Endometrial microvascular endothelial cells (primary cell): ENCODE data around the gene CERK. TPM values are rescaled to one million over a fixed set of nuclear protein-coding genes. Genes with fewer than 3 reads are reported as not detected.

Experiments used
- in situ Hi-C: cut with HindIII; loops from 2 replicates; pipeline ENCODE4 v1.10.0; 2017; ENCODE audit warnings: low sequenced_read_pairs, low pct_unique_long_range_greater_than_20kb; ENCODE audit errors: inconsistent ontology term
- total RNA-seq: library from RNA; depleted of rRNA; stranded (reverse); fragments of >200 nt; gene quantifications from one replicate; pipeline ENCODE4 v1.2.3, GENCODE V29; 2015; ENCODE audit errors: inconsistent ontology term

CERK gene
- total RNA-seq, 1 donor from 2014 or later, result 52.6 TPM

DNA sequence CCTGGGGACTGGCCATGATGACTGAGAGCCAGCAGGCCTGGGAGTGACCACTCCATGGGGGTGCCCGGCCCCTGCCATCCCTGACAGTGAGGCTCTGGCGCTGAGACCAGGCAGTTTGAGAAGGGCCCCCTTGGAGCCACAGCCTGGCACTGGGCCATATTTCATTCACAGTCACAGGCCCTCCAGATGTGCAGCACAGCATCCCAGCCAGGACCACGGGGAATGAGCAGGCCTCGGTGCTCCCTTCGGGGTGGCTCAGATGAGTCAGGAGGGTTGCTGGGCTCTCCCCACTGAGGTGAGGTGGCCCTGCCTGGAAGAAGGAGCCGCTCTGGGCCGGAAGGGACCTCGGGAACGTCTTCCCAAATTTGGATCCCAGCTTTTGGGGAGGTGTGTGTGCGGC lies 64.8 kb downstream of the CERK start:
- in situ Hi-C loops, result no loop called here

- in situ Hi-C loops, result no loop called here
These were observed 65.3 kb downstream of the CERK start for GRCh38 chr22:46672731-46673130.

GRCh38 chr22:46671824-46672432 lies 66.1 kb downstream of the CERK start:
- in situ Hi-C loops, result no loop called here

DNA sequence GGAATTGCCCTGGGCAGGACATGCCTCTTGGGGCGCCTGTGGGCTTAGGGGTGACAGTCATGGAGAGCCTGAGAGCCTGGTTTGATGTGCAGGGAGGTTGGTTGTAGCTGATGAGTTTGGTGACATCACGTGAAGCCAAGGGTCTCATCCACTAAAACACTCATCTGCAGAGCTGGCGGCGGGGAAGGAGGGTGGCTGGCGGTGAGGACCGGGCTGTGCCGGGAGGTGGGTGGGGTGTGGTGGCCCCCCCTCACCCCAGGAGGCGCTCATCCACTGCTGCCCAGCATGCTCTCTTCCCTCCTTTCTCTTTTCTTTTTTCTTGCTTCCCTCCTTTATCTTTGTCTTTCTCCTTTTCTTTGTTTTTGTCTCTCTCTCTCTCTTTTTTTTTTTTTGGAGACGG lies 68.9 kb downstream of the CERK start:
- in situ Hi-C loops, result no loop called here

- in situ Hi-C loops, result no loop called here
These were observed 69.9 kb downstream of the CERK start for GRCh38 chr22:46668116-46668515.

GRCh38 chr22:46667245-46667623 lies 70.8 kb downstream of the CERK start:
- in situ Hi-C loops, result no loop called here

- in situ Hi-C loops, result no loop called here
These were observed 71.3 kb downstream of the CERK start for GRCh38 chr22:46666577-46667244.

DNA sequence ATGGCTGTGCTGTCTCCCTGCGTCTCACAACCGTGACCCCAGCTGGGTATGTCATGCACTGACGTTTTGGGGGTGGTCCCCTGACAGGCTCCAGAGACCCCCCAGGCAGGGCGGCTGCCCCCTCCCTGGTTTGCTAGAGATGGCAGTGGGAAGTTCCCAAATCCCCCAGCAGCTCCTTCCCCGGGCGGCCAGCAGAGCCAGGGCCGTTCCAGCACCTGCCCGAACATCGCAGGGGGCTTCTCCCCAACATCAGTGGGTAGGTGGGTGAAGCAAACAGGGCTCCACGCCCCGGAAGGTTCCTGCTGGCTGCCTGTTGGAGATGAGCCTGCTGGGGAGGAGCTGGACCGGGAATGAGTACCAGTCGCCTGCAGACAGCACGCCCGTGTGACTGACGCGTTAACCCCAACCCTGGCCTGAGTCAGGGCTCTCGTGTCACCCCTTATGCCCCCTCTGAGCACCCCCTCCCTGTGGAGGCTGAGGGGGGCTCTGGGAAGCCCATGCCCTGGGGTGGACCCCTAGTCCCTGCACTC lies 72.2 kb downstream of the CERK start:
- in situ Hi-C loops, result no loop called here

- in situ Hi-C loops, result no loop called here
These were observed 72.8 kb downstream of the CERK start for GRCh38 chr22:46665151-46665695.

DNA sequence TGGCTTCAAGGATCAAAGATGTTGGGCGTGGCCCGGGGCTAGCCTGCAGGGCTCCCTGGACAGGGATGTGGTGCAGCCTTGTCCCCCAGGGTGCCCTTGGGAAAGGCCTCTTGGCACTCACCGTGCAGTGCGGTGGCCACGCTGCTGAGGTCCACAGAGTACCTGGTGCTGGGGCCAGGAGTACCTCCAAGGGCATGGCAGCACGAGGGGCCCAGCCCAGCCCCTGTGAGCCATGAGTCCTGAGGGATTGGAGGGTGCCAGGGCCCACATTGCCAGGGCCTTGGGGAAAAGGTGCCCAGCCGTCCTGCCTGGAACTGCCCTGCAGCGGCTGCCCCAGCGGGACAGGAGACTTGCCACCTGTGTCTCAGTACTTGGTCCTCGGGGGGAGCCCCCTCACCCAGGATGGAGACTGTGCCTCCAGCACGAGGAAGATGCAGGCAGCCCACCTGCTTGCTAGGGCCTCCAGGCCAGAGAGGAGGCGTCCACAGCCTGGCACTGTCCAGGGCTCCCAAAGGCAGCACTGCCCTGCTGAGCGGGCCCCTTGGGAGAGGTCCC lies 73.7 kb downstream of the CERK start:
- in situ Hi-C loops, result no loop called here

GRCh38 chr22:46663436-46664100 lies 74.5 kb downstream of the CERK start:
- in situ Hi-C loops, result no loop called here

DNA sequence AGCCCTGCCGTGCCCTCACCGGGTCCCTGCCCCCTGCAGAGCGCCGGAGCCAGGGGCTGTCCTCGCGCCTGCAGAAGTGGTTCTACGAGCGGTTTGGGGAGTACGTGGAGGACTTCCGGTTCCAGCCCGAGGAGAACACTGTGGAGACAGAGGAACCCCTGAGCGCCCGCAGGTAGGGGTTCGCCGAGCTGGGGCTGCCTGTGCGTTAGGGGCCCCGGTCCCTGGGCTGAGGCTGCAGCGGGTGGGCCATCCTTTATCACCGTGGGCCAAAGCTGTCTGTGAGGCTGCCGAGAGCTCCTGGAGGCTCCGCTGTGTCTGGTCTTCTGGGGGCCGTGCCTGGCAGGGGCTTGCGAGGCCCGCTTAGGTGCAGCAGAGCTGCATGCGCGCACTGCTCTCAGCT lies 75.1 kb downstream of the CERK start:
- in situ Hi-C loops, result no loop called here

- in situ Hi-C loops, result no loop called here
These were observed 75.8 kb downstream of the CERK start for GRCh38 chr22:46662226-46662625.

DNA sequence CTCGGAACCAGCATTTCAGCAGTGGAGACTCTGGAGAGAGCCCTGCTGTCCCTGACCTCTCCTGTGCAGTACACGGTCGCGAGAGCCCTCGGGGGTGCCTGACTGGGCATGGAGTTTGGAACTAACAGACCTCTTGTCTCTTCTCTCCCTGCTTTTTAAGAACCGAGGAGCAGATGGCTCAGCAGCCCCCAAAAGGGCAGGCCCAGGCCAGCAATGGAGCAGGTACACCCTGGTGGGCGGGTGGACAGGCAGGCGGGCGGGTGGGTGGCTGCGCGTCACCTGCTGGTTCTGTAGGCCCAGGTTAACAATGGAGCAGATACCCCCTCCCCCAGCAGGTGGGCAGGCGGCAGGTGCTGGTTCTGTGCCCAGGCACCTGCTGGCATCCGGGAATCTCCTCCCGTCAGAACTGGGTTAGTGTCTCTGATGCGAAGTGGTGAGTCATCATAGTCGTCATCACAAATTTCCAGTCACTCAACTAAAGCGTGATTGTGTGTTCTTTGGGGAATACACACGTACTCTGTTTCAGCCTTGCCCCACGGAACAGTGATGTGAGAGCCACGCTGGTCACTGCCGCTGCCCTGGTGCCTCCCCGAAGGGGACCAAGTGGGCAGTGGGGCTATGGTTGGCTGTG lies 76.7 kb downstream of the CERK start:
- in situ Hi-C loops, result no loop called here

DNA sequence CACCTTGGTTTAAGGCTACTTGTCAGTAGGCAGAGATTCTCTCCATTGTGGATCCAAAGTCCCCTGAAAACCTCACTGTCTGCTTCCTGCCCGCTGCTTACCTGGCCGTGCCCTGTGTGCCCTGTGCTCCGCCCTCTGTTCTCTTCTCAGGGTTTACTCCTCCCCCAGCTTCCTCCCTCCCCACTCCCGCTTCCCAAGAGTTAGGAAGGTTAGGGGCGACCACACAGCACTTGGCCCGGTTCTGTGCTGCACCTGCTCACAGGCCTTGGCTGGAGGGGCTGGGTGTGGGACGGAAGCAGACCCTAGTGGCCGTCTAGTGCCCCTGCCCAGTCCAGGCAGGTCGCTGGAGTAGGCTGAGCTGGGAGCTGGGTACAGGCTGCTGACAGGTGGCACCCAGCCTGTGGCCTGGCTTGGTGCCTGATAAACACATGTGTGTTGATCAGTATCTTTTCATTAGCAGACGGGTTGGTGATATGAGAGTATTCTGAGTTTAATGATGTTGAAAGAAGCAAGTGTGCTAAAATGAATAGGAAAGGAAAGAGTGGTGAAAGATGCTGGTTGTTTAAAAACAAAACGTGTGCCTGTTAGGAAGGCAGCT lies 77.3 kb downstream of the CERK start:
- in situ Hi-C loops, result no loop called here

GRCh38 chr22:46659791-46660186 lies 78.3 kb downstream of the CERK start:
- in situ Hi-C loops, result no loop called here

DNA sequence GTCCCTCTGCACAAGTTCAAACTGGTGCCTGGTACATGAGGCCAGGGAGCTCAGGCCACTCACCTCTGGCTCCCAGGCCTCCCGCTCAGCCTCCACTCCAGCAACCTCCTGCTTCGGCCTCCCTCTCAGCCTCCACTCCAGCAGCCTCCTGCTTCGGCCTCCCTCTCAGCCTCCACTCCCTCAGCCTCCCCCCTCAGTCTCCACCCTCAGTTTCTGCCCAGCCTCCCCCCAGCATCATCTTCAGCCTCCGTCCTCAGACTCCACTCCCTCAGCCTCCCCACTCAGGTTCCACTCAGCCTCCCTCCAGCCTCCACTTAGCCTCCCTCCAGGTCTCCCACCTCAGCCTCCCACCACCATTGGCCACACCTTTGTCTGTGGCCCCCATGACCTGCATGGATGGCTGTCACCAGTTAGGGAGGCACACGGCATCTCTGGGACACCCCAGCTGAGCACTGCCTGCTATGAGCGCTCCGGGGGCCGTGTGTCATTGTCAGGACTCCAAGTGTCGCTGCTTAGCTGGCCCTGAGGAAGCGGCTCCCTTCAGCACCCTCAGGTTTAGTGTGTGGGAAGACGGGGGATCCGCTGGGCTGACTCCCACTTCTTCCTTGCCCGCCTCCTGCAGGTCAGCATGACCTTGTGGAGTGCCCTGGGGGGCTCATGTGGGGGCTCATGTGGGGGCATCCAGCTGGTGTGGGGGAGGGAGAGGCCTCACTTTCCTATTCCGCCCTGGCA lies 78.8 kb downstream of the CERK start:
- in situ Hi-C loops, result no loop called here
